Measurements from ENCODE around the gene CFAP97D1.

GRCh38 chr17:43767053-43767712 lies 13.1 kb upstream of the CFAP97D1 start:
- TF ChIP-seq CTCF (tag by site-specific recombination; IDR thresholded peaks at IDR 0.05) (no peak), ZFP69B (tag by site-specific recombination; IDR thresholded peaks at IDR 0.05) (no peak), ZNF133 (tag by site-specific recombination; IDR thresholded peaks at IDR 0.05) (no peak), ZNF274 (IDR thresholded peaks at IDR 0.05; ENCODE audit: low read length) (no peak), ZNF274 (tag by site-specific recombination; IDR thresholded peaks at IDR 0.05; ENCODE audit: borderline replicate concordance) (no peak), GFI1B (tag by site-specific recombination; IDR thresholded peaks at IDR 0.05) (no peak), ZNF549 (tag by site-specific recombination; IDR thresholded peaks at IDR 0.05) (no peak), ZBTB20 (tag by site-specific recombination; IDR thresholded peaks at IDR 0.05) (no peak), EGR2 (tag by site-specific recombination; IDR thresholded peaks at IDR 0.05; ENCODE audit: low read depth) (no peak), FEZF1 (tag by site-specific recombination; IDR thresholded peaks at IDR 0.05) (no peak), REPIN1 (tag by site-specific recombination; IDR thresholded peaks at IDR 0.05; ENCODE audit: low read depth) (no peak), ZNF292 (tag by site-specific recombination; IDR thresholded peaks at IDR 0.05; ENCODE audit: borderline replicate concordance, low read depth) (no peak), ZNF654 (tag by site-specific recombination; IDR thresholded peaks at IDR 0.05; ENCODE audit: low read depth) (no peak), ZNF350 (tag by site-specific recombination; IDR thresholded peaks at IDR 0.05) (no peak)
- TF ChIP-seq, protein P1, sequence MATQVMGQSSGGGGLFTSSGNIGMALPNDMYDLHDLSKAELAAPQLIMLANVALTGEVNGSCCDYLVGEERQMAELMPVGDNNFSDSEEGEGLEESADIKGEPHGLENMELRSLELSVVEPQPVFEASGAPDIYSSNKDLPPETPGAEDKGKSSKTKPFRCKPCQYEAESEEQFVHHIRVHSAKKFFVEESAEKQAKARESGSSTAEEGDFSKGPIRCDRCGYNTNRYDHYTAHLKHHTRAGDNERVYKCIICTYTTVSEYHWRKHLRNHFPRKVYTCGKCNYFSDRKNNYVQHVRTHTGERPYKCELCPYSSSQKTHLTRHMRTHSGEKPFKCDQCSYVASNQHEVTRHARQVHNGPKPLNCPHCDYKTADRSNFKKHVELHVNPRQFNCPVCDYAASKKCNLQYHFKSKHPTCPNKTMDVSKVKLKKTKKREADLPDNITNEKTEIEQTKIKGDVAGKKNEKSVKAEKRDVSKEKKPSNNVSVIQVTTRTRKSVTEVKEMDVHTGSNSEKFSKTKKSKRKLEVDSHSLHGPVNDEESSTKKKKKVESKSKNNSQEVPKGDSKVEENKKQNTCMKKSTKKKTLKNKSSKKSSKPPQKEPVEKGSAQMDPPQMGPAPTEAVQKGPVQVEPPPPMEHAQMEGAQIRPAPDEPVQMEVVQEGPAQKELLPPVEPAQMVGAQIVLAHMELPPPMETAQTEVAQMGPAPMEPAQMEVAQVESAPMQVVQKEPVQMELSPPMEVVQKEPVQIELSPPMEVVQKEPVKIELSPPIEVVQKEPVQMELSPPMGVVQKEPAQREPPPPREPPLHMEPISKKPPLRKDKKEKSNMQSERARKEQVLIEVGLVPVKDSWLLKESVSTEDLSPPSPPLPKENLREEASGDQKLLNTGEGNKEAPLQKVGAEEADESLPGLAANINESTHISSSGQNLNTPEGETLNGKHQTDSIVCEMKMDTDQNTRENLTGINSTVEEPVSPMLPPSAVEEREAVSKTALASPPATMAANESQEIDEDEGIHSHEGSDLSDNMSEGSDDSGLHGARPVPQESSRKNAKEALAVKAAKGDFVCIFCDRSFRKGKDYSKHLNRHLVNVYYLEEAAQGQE (tag by site-specific recombination; IDR thresholded peaks at IDR 0.05): no peak

Measured in HEK293 (cell line).